Stimulated activated CD8-positive, alpha-beta memory T cell treated with anti-CD3 and anti-CD28 coated beads, Interleukin-4, amount 100 ng/mL, for 24 hours (primary cell): ENCODE data around the gene CYLD.

ENCODE experiments used
- DNase-seq: peaks from one replicate; pipeline ENCODE4 v3.0.0-alpha.2; 2020; ENCODE audit warnings: low read depth

CYLD gene

GRCh38 chr16:50740736-50741135 is 1.1 kb upstream of the CYLD start:
- no peak for DNase-seq

GRCh38 chr16:50741225-50741780 is 583 bp upstream of the CYLD start:
- DNase-seq = no peak

GRCh38 chr16:50742576-50743200 is 802 bp downstream of the CYLD start:
- DNase-seq = no peak

GRCh38 chr16:50743581-50744225 is 1.8 kb downstream of the CYLD start:
- DNase-seq = no peak

- no peak for DNase-seq
Observed at GRCh38 chr16:50744881-50745280, 3.0 kb downstream of the CYLD start.

GRCh38 chr16:50745940-50746339 is 4.1 kb downstream of the CYLD start:
- no peak for DNase-seq

GRCh38 chr16:50747207-50747956 is 5.5 kb downstream of the CYLD start:
- no peak for DNase-seq

- DNase-seq = no peak
Observed at GRCh38 chr16:50751528-50751927, 9.6 kb downstream of the CYLD start.

- DNase-seq = no peak
Observed at GRCh38 chr16:50752471-50753235, 10.8 kb downstream of the CYLD start.

- no peak for DNase-seq
Observed at GRCh38 chr16:50756473-50756872, 14.6 kb downstream of the CYLD start.

GRCh38 chr16:50761267-50761666 is 19.4 kb downstream of the CYLD start:
- no peak for DNase-seq

- DNase-seq = no peak
Observed at GRCh38 chr16:50762241-50762640, 20.4 kb downstream of the CYLD start.

- no peak for DNase-seq
Observed at GRCh38 chr16:50763211-50763610, 21.3 kb downstream of the CYLD start.

- DNase-seq = no peak
Observed at GRCh38 chr16:50765260-50765659, 23.4 kb downstream of the CYLD start.

- no peak for DNase-seq
Observed at GRCh38 chr16:50765861-50766260, 24.0 kb downstream of the CYLD start.

GRCh38 chr16:50767197-50767596 is 25.3 kb downstream of the CYLD start:
- no peak for DNase-seq

- no peak for DNase-seq
Observed at GRCh38 chr16:50771366-50771765, 29.5 kb downstream of the CYLD start.

GRCh38 chr16:50774405-50774804 is 32.5 kb downstream of the CYLD start:
- DNase-seq = no peak

- no peak for DNase-seq
Observed at GRCh38 chr16:50774960-50775359, 33.1 kb downstream of the CYLD start.

- DNase-seq = no peak
Observed at GRCh38 chr16:50776037-50776436, 34.2 kb downstream of the CYLD start.

- no peak for DNase-seq
Observed at GRCh38 chr16:50778284-50779163, 36.6 kb downstream of the CYLD start.
